ENCODE data around the gene SAT2. TPM values are rescaled to one million over a fixed set of nuclear protein-coding genes. Genes with fewer than 3 reads are reported as not detected.

Gene SAT2
- polyA plus RNA-seq, 1 donor (not counting 4 experiments of a cell fraction or from before 2014, with no cell fraction given) = 23.5 TPM

DNA sequence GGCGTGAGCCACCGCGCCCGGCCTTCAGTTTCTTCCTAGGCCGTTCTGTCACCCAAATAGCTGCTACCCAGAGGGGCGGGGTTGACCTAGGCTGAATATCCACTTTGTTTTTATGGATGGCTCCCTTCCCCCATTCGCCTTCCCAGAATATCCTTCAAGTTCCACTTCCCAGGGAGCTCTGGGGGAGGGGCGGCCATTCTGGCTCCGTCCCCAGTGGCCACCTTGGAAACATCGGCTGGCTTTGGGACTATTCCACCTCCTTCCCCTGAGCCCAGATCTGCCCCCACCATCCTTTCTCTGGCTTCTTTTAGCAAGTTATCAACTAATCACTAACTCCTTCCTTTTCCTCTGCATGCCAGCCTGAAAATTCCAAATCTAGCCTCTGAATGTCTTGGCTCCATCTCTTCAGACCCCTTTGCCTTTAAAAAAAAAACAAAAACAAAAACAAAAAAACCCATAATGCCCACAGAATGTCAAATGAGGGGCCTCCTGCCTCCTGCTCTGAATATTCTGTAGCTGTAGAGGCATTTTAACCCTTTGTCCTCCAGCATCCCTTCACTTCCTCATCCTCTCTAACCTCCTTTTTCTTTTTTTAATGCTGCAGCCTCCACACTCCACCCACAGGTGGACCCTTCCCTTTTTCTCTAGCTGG lies 29.5 kb upstream of the SAT2 start:
- H3K4me3 ChIP-seq (ENCODE audit: control insufficient read depth in 2 of 3, extremely low read depth in 1 of 3, insufficient read depth in 2 of 3, low read depth in 1 of 3, low read length in 3 of 3) = no peak overlapping the region
- dilution Hi-C loops (cut with MboI; ENCODE audit: extremely low pct_ligation_motif_present, low sequenced_read_pairs) = no loop called here

GRCh38 chr17:7655541-7655840 lies 27.9 kb upstream of the SAT2 start:
- peaks cover 4% of the 10 kb centered on the region for H3K4me1 ChIP-seq (ENCODE audit: control insufficient read depth, extremely low read depth, insufficient read depth, low read length)
- FAIRE-seq = no peak
- no peak overlapping the region for H3K9ac ChIP-seq (ENCODE audit: control insufficient read depth, extremely low read depth, insufficient read depth, low read length)
- no peaks in the 10 kb centered on the region for H3K36me3 ChIP-seq (ENCODE audit: control insufficient read depth in 2 of 2, extremely low read depth in 1 of 2, insufficient read depth in 2 of 2, low read length in 2 of 2)
- TF ChIP-seq EZH2 (IDR thresholded peaks at IDR 0.05; ENCODE audit: low read length) (no peak), CTCF (optimal IDR thresholded peaks at IDR 0.05 in 1 of 3, IDR thresholded peaks at IDR 0.05 in 1 of 3, conservative IDR thresholded peaks at IDR 0.05 in 1 of 3; ENCODE audit: extremely low read depth in 1 of 3, insufficient read depth in 2 of 3, low read length in 3 of 3) (no peak)
- dilution Hi-C loops (cut with MboI; ENCODE audit: extremely low pct_ligation_motif_present, low sequenced_read_pairs) = no loop called here
- peaks cover 38% of the 10 kb centered on the region for H3K27me3 ChIP-seq (ENCODE audit: control insufficient read depth, extremely low read depth, insufficient read depth, low read length)
- no peaks in the 10 kb centered on the region for H3K9me1 ChIP-seq (ENCODE audit: control insufficient read depth, extremely low read depth, insufficient read depth, low read length)
- no peak overlapping the region for H2AFZ ChIP-seq (ENCODE audit: control insufficient read depth, low read length)
- H3K27ac ChIP-seq (ENCODE audit: control insufficient read depth, insufficient read depth, low read length) = no peak overlapping the region
- H3K79me2 ChIP-seq (ENCODE audit: control insufficient read depth, insufficient read depth, low read length) = no peaks in the 10 kb centered on the region
- DNase-seq (ENCODE audit: low read depth, low spot score) = no peak
- H3K4me2 ChIP-seq (ENCODE audit: control insufficient read depth, extremely low read depth, insufficient read depth, low read depth, low read length) = no peak overlapping the region
- no peaks in the 10 kb centered on the region for H3K9me3 ChIP-seq (ENCODE audit: control insufficient read depth, low read depth, low read length)
- no peak overlapping the region for H3K4me3 ChIP-seq (ENCODE audit: control insufficient read depth in 2 of 3, extremely low read depth in 1 of 3, insufficient read depth in 2 of 3, low read depth in 1 of 3, low read length in 3 of 3)
- no peaks in the 10 kb centered on the region for H4K20me1 ChIP-seq (ENCODE audit: control insufficient read depth, extremely low read depth, insufficient read depth, low read length)

More for the DNA sequence above, 29.5 kb upstream of the SAT2 start:
- H3K9ac ChIP-seq (ENCODE audit: control insufficient read depth, extremely low read depth, insufficient read depth, low read length) = no peak overlapping the region
- no peak overlapping the region for H3K27ac ChIP-seq (ENCODE audit: control insufficient read depth, insufficient read depth, low read length)
- H3K36me3 ChIP-seq (ENCODE audit: control insufficient read depth in 2 of 2, extremely low read depth in 1 of 2, insufficient read depth in 2 of 2, low read length in 2 of 2) = no peaks in the 10 kb centered on the region
- DNase-seq (ENCODE audit: low read depth, low spot score) = no peak
- H3K9me1 ChIP-seq (ENCODE audit: control insufficient read depth, extremely low read depth, insufficient read depth, low read length) = no peaks in the 10 kb centered on the region
- no peak overlapping the region for H3K4me2 ChIP-seq (ENCODE audit: control insufficient read depth, extremely low read depth, insufficient read depth, low read depth, low read length)
- no peak for FAIRE-seq
- H4K20me1 ChIP-seq (ENCODE audit: control insufficient read depth, extremely low read depth, insufficient read depth, low read length) = no peaks in the 10 kb centered on the region
- no peak for TF ChIP-seq CTCF (optimal IDR thresholded peaks at IDR 0.05 in 1 of 3, IDR thresholded peaks at IDR 0.05 in 1 of 3, conservative IDR thresholded peaks at IDR 0.05 in 1 of 3; ENCODE audit: extremely low read depth in 1 of 3, insufficient read depth in 2 of 3, low read length in 3 of 3)
- no peak for TF ChIP-seq EZH2 (IDR thresholded peaks at IDR 0.05; ENCODE audit: low read length)
- H3K79me2 ChIP-seq (ENCODE audit: control insufficient read depth, insufficient read depth, low read length) = no peaks in the 10 kb centered on the region
- H3K9me3 ChIP-seq (ENCODE audit: control insufficient read depth, low read depth, low read length) = no peaks in the 10 kb centered on the region
- peaks cover 22% of the 10 kb centered on the region for H3K27me3 ChIP-seq (ENCODE audit: control insufficient read depth, extremely low read depth, insufficient read depth, low read length)
- H3K4me1 ChIP-seq (ENCODE audit: control insufficient read depth, extremely low read depth, insufficient read depth, low read length) = no peaks in the 10 kb centered on the region
- no peak overlapping the region for H2AFZ ChIP-seq (ENCODE audit: control insufficient read depth, low read length)

Data from keratinocyte (primary cell).